ENCODE data around the gene KCNIP1. TPM values are rescaled to one million over a fixed set of nuclear protein-coding genes. Genes with fewer than 3 reads are reported as not detected.

Gene KCNIP1
- polyA plus RNA-seq, 3 donors: not detected

GRCh38 chr5:170469414-170469813 lies 34.4 kb upstream of the KCNIP1 start:
- no peaks in the 10 kb centered on the region for H3K36me3 ChIP-seq (replicated peaks in 1 of 2; ENCODE audit: control insufficient read depth in 1 of 2, insufficient read depth in 2 of 2, low read length in 2 of 2)
- Mint-ChIP-seq H3K36me3 (no peaks in the 10 kb centered on the region), H3K27ac (peak overlapping the region in 5 of 7 donors; percentile 15 to 75 (median 33)), H3K4me3 (peak overlapping the region in 1 of 2 donors; percentile 32), H3K9me3 (peaks cover 0 to under 1% (median 0%) of the 10 kb centered on the region in 7 donors), H3K27me3 (ENCODE audit: low read depth in 3 of 3) (peaks cover 0 to 4% (median 1%) of the 10 kb centered on the region in 3 donors), H3K4me1 (peaks cover 28% of the 10 kb centered on the region)
- intact Hi-C loops (cut with micrococcal nuclease): loop anchor here in 1 of 2 donors (5.0 kb wide), 1 partner anchor 33 kb away; the partner anchor contains the start of gene KCNIP1
- no peak overlapping the region for H2AFZ ChIP-seq (ENCODE audit: insufficient read depth, low read depth, low read length, poor library complexity, severe bottlenecking)
- peaks cover 36 to 42% of the 10 kb centered on the region in 2 donors for H3K4me1 ChIP-seq (ENCODE audit: control insufficient read depth in 1 of 2, insufficient read depth in 2 of 2, low read length in 2 of 2)
- TF ChIP-seq CTCF (IDR thresholded peaks at IDR 0.05): no peak
- no peaks in the 10 kb centered on the region for H3K79me2 ChIP-seq (ENCODE audit: insufficient read depth, low read length)
- WGBS (ENCODE audit: insufficient coverage): 91% methylated on average over 4 of the region's 4 CpGs
- no peak overlapping the region for H3K4me3 ChIP-seq (replicated peaks in 1 of 3; ENCODE audit: low read depth in 2 of 3, low read length in 3 of 3)
- H3K27ac ChIP-seq (ENCODE audit: low read depth in 1 of 2, low read length in 2 of 2): no peak overlapping the region
- H3K9ac ChIP-seq (ENCODE audit: insufficient read depth, low read length, poor library complexity, severe bottlenecking): no peak overlapping the region
- no peaks in the 10 kb centered on the region for H3K9me3 ChIP-seq (replicated peaks in 1 of 2; ENCODE audit: control insufficient read depth in 1 of 2, insufficient read depth in 1 of 2, low read length in 2 of 2)
- no peak overlapping the region for H3K4me2 ChIP-seq (replicated peaks; ENCODE audit: extremely low read depth, low read length, poor library complexity, severe bottlenecking)
- peaks cover 0 to 3% of the 10 kb centered on the region in 2 donors for H3K27me3 ChIP-seq (ENCODE audit: control insufficient read depth in 2 of 2, insufficient read depth in 2 of 2, low read length in 2 of 2)
- H4K20me1 ChIP-seq (ENCODE audit: insufficient read depth, low read length): no peaks in the 10 kb centered on the region
- peak in 2 of 3 donors; percentile 12 to 35 for DNase-seq

- Histone ChIP-seq H3K36me3 (replicated peaks in 1 of 2; ENCODE audit: control insufficient read depth in 1 of 2, insufficient read depth in 2 of 2, low read length in 2 of 2) (no peaks in the 10 kb centered on the region), H3K4me3 (replicated peaks in 1 of 3; ENCODE audit: low read depth in 2 of 3, low read length in 3 of 3) (no peak overlapping the region), H3K4me1 (ENCODE audit: control insufficient read depth in 1 of 2, insufficient read depth in 2 of 2, low read length in 2 of 2) (peaks cover 45 to 50% of the 10 kb centered on the region in 2 donors), H3K9ac (ENCODE audit: insufficient read depth, low read length, poor library complexity, severe bottlenecking) (no peak overlapping the region), H3K9me3 (replicated peaks in 1 of 2; ENCODE audit: control insufficient read depth in 1 of 2, insufficient read depth in 1 of 2, low read length in 2 of 2) (peaks cover 0 to 4% of the 10 kb centered on the region in 2 donors), H3K27ac (ENCODE audit: low read depth in 1 of 2, low read length in 2 of 2) (no peak overlapping the region), H3K4me2 (replicated peaks; ENCODE audit: extremely low read depth, low read length, poor library complexity, severe bottlenecking) (no peak overlapping the region), H3K79me2 (ENCODE audit: insufficient read depth, low read length) (no peaks in the 10 kb centered on the region), H3K27me3 (ENCODE audit: control insufficient read depth in 2 of 2, insufficient read depth in 2 of 2, low read length in 2 of 2) (peaks cover 0 to under 1% of the 10 kb centered on the region in 2 donors), H2AFZ (ENCODE audit: insufficient read depth, low read depth, low read length, poor library complexity, severe bottlenecking) (no peak overlapping the region), H4K20me1 (ENCODE audit: insufficient read depth, low read length) (no peaks in the 10 kb centered on the region)
- no peak for DNase-seq
- Mint-ChIP-seq H3K27me3 (ENCODE audit: low read depth in 3 of 3) (peaks cover 0 to 4% (median 1%) of the 10 kb centered on the region in 3 donors), H3K27ac (no peak overlapping the region), H3K9me3 (peaks cover 0 to 9% (median 0%) of the 10 kb centered on the region in 7 donors), H3K4me1 (peaks cover 34% of the 10 kb centered on the region), H3K36me3 (no peaks in the 10 kb centered on the region), H3K4me3 (no peak overlapping the region)
- intact Hi-C loops (cut with micrococcal nuclease): no loop called here
- 100% methylated on average over 3 of the region's 4 CpGs for WGBS (ENCODE audit: insufficient coverage)
- TF ChIP-seq CTCF (IDR thresholded peaks at IDR 0.05): no peak
Measured at GRCh38 chr5:170470275-170470674, 33.5 kb upstream of the KCNIP1 start.
